ENCODE results near the gene MED16. TPM values are rescaled to one million over a fixed set of nuclear protein-coding genes. Genes with fewer than 3 reads are reported as not detected.

Gene MED16
- total and polyA plus RNA-seq, 7 donors, result 30.7 to 66.5 (median 51.3) TPM

DNA sequence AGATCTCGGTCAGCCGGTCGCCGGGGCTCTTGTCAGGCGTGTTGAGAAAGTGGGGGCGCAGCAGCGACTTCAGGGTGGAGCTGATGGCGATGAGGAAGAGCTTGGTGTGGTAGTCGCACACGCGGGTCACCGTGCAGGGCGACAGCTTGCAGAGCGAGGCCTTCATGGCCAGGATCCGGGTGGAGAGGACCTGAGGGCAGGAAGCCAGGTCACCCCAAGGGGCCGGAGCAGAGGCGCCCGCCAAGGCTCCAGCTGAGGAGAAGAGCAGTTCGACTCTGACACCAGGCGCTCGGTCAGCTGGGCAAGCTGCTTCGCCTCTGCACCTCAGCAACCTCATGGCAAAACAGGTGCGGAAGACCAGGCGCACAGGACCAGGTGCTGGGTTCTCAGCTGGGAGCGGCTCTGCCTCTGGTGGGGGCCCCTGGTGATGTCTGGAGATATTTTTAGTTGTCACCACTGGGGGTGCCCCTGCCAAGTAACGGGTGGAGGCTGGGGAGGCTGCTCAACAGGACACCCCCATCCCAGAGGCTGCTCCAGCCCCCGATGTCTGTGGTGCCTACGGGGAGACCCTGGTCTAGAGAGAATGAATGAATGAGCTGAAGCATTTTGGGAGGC is 17.6 kb downstream of the MED16 start:
- no peak overlapping the region for H3K27ac ChIP-seq
- no peaks in the 10 kb centered on the region for H3K27me3 ChIP-seq (ENCODE audit: insufficient read depth in 3 of 3, low read length in 2 of 3)
- ATAC-seq (no peak), DNase-seq (no peak)
- H3K9me3 ChIP-seq, result no peaks in the 10 kb centered on the region
- intact Hi-C loops (cut with DNase I), result no loop called here
- peaks cover 0 to 48% of the 10 kb centered on the region in 2 donors for H3K36me3 ChIP-seq (ENCODE audit: insufficient read depth in 1 of 2, low read depth in 1 of 2)
- no peak overlapping the region for H3K4me3 ChIP-seq
- no peaks in the 10 kb centered on the region for H3K4me1 ChIP-seq
- WGBS, 3 donors, result 88 to 93% (median 92%) methylated on average over 26 to 28 of the region's 28 CpGs
- TF ChIP-seq, protein P1, sequence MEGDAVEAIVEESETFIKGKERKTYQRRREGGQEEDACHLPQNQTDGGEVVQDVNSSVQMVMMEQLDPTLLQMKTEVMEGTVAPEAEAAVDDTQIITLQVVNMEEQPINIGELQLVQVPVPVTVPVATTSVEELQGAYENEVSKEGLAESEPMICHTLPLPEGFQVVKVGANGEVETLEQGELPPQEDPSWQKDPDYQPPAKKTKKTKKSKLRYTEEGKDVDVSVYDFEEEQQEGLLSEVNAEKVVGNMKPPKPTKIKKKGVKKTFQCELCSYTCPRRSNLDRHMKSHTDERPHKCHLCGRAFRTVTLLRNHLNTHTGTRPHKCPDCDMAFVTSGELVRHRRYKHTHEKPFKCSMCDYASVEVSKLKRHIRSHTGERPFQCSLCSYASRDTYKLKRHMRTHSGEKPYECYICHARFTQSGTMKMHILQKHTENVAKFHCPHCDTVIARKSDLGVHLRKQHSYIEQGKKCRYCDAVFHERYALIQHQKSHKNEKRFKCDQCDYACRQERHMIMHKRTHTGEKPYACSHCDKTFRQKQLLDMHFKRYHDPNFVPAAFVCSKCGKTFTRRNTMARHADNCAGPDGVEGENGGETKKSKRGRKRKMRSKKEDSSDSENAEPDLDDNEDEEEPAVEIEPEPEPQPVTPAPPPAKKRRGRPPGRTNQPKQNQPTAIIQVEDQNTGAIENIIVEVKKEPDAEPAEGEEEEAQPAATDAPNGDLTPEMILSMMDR (IDR thresholded peaks at IDR 0.05), result no peak

DNA sequence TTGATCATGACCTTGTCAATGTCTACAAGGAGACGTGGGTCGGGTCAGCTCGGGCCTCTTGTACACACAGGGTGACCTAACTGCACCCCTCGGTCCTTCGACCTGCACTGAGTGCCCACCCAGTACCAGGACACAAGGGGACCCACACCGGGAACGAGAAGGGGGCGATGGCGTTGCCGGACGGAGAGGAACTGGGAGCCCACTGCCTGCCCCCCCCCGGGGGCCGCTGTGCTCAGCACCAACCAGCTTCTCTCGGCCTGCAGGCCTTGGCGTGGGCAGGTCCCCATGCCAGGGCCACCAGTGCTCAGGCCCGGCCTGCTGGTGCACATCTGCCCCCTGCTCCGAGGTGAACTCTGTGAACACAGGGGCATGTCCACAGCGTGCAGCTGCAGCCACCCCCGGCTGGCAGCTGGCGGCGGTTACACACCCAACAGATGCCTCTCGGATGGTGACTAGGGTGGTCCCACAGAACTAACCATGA is 19.4 kb downstream of the MED16 start:
- Histone ChIP-seq H3K9me3 (no peaks in the 10 kb centered on the region), H3K27me3 (ENCODE audit: insufficient read depth in 3 of 3, low read length in 2 of 3) (no peaks in the 10 kb centered on the region), H3K36me3 (ENCODE audit: insufficient read depth in 1 of 2, low read depth in 1 of 2) (peaks cover 0 to 58% of the 10 kb centered on the region in 2 donors), H3K27ac (no peak overlapping the region), H3K4me3 (no peak overlapping the region), H3K4me1 (no peaks in the 10 kb centered on the region)
- TF ChIP-seq, protein P1 (IDR thresholded peaks at IDR 0.05), result no peak
- DNase-seq, result no peak
- no peak for ATAC-seq
- intact Hi-C loops (cut with DNase I), result no loop called here
- 79 to 85% (median 84%) methylated on average over 22 of the region's 22 CpGs for WGBS, 3 donors

DNA sequence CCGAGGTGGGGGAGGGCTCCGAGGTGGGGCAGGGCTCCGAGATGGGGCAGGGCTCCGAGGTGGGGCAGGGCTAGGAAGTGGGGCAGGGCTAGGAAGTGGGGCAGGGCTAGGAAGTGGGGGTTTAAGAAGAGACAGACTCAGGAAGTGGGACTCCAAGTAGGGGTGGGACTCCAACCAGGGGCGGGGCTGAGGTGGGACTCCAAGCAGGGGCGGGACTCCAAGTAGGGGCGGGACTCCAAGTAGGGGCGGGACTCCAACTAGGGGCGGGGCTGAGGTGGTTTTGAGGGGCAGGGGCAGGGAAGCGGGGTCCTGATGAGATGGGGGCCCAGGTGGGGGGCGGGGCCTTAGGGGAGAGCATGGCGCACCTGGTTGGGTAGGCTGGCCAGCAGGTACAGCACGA is 19.9 kb downstream of the MED16 start:
- Histone ChIP-seq H3K4me1 (no peaks in the 10 kb centered on the region), H3K27ac (no peak overlapping the region), H3K36me3 (ENCODE audit: insufficient read depth in 1 of 2, low read depth in 1 of 2) (peaks cover 0 to 63% of the 10 kb centered on the region in 2 donors), H3K27me3 (ENCODE audit: insufficient read depth in 3 of 3, low read length in 2 of 3) (no peaks in the 10 kb centered on the region), H3K9me3 (no peaks in the 10 kb centered on the region), H3K4me3 (no peak overlapping the region)
- TF ChIP-seq, protein P1 (IDR thresholded peaks at IDR 0.05), result no peak
- ATAC-seq (peak in 1 of 4 donors; percentile 30), DNase-seq (peak in 1 of 2 donors; percentile 59)
- intact Hi-C loops (cut with DNase I), result no loop called here
- WGBS, 3 donors, result 90 to 92% (median 92%) methylated on average over 6 to 13 of the region's 13 CpGs

DNA sequence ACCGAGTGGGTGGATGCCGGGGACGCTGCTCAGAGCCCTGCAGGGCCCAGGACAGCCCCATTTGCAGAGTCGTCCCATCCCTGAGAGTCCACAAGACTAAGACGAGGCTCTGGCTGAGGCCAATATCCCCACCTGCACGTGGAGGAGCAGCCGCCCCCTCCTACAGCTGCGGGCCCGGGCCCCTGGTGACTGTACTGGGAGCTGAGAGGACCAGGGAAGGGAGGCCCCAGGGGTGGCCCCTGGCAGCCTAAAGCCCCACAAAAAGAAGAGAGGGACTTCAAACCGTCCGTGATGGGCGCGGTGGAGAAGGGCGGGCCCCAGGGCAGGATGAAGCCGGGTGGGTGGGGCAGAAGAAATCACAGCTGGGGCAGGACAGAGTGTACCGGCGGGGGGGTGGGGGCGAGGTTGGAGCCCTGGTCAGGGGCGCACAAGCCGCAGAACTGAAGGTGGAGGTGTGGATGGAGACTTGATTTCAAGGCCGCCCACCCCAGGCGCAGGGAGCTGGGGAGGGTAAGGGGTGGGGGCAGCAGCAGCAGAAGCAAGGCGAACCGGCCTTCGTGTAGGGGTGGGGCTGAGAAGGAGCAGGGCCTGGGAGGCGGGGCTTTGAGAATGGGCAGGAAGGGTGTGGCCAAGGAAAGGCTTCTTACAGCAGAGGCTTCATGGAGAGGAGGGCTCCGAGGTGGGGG is 20.6 kb downstream of the MED16 start:
- TF ChIP-seq, protein P1 (IDR thresholded peaks at IDR 0.05), result no peak
- Histone ChIP-seq H3K27ac (no peak overlapping the region), H3K4me3 (no peak overlapping the region), H3K9me3 (no peaks in the 10 kb centered on the region), H3K27me3 (ENCODE audit: insufficient read depth in 3 of 3, low read length in 2 of 3) (no peaks in the 10 kb centered on the region), H3K4me1 (no peaks in the 10 kb centered on the region), H3K36me3 (ENCODE audit: insufficient read depth in 1 of 2, low read depth in 1 of 2) (peaks cover 0 to 70% of the 10 kb centered on the region in 2 donors)
- ATAC-seq, result peak in 2 of 4 donors; percentile 43 to 49
- intact Hi-C loops (cut with DNase I), result no loop called here
- WGBS, 3 donors, result 72 to 83% (median 78%) methylated on average over 26 to 27 of the region's 27 CpGs
- DNase-seq, result peak; percentile 60 to 84
